Upper lobe of right lung (tissue), 1 donor: ENCODE measurements around the gene ANAPC5. TPM values are rescaled to one million over a fixed set of nuclear protein-coding genes. Genes with fewer than 3 reads are reported as not detected.

Source experiments
- ATAC-seq: fragments of 200-7000 bp; cut with Tn5 transposase; one replicate; pipeline ENCODE4 v1.9.1; 2020; ENCODE audit warnings: mild to moderate bottlenecking, moderate library complexity
- DNase-seq: peaks from one replicate; pipeline ENCODE4 v3.0.0-alpha.2; 2020
- H3K27ac ChIP-seq: fragments of 200-600 bp; one replicate; pipeline ENCODE4 v1.8.0; 2022
- H3K27me3 ChIP-seq: fragments of 200-600 bp; one replicate; pipeline ENCODE4 v1.8.0; 2022; ENCODE audit warnings: mild to moderate bottlenecking
- H3K36me3 ChIP-seq: fragments of 200-600 bp; one replicate; pipeline ENCODE4 v1.8.0; 2022
- H3K4me1 ChIP-seq: fragments of 200-600 bp; one replicate; pipeline ENCODE4 v1.8.0; 2022
- H3K4me3 ChIP-seq: fragments of 200-600 bp; one replicate; pipeline ENCODE4 v1.8.0; 2022; ENCODE audit warnings: mild to moderate bottlenecking
- H3K9me3 ChIP-seq: fragments of 200-600 bp; one replicate; pipeline ENCODE4 v1.8.0; 2022
- CTCF ChIP-seq: fragments of 200-600 bp; IDR thresholded peaks from one replicate; pipeline ENCODE4 v1.8.0; 2022; ENCODE audit warnings: antibody characterized with exemption
- intact Hi-C: fragments of 100-400 bp; cut with DNase I; formaldehyde crosslinking; loops from one replicate; pipeline ENCODE4 v1.11.0; 2022
- total RNA-seq: library from RNA; stranded (reverse); fragmentation: NEBNext Ultra II Directional; extraction: Animal tissue kit (Norgen Biotek cat#: 25700); gene quantifications from one replicate; pipeline ENCODE4 v1.2.1, GENCODE V29; 2021
- donor health status: DM: no; HTN: yes; CAD: no; lungs with severe emphysema.

ANAPC5 gene
- total RNA-seq, 1 donor from 2014 or later, result 83.8 TPM

- DNase-seq (no peak), ATAC-seq (no peak)
- Histone ChIP-seq H3K27me3 (no peaks in the 10 kb centered on the region), H3K9me3 (no peaks in the 10 kb centered on the region), H3K36me3 (no peaks in the 10 kb centered on the region), H3K27ac (no peak overlapping the region), H3K4me3 (no peak overlapping the region), H3K4me1 (no peaks in the 10 kb centered on the region)
- TF ChIP-seq CTCF, result no peak
- intact Hi-C loops, result no loop called here
These were observed 21.5 kb upstream of the ANAPC5 start for GRCh38 chr12:121373755-121374154.

- H3K27me3 ChIP-seq, result no peaks in the 10 kb centered on the region
- H3K4me1 ChIP-seq, result no peaks in the 10 kb centered on the region
- no peak for DNase-seq
- intact Hi-C loops, result no loop called here
- H3K27ac ChIP-seq, result no peak overlapping the region
- H3K4me3 ChIP-seq, result no peak overlapping the region
- H3K36me3 ChIP-seq, result no peaks in the 10 kb centered on the region
- no peak for TF ChIP-seq CTCF
- ATAC-seq, result no peak
- H3K9me3 ChIP-seq, result no peaks in the 10 kb centered on the region
These were observed 19.2 kb upstream of the ANAPC5 start for GRCh38 chr12:121371404-121371803.

- H3K36me3 ChIP-seq, result no peaks in the 10 kb centered on the region
- H3K4me3 ChIP-seq, result no peak overlapping the region
- H3K9me3 ChIP-seq, result no peaks in the 10 kb centered on the region
- ATAC-seq (no peak), DNase-seq (no peak)
- no peak for TF ChIP-seq CTCF
- no peaks in the 10 kb centered on the region for H3K27me3 ChIP-seq
- H3K27ac ChIP-seq, result no peak overlapping the region
- intact Hi-C loops, result no loop called here
- H3K4me1 ChIP-seq, result no peaks in the 10 kb centered on the region
These were observed 13.8 kb upstream of the ANAPC5 start for GRCh38 chr12:121366063-121366459.

- no peak for TF ChIP-seq CTCF
- Histone ChIP-seq H3K4me3 (no peak overlapping the region), H3K36me3 (no peaks in the 10 kb centered on the region), H3K4me1 (no peaks in the 10 kb centered on the region), H3K27me3 (no peaks in the 10 kb centered on the region), H3K27ac (no peak overlapping the region), H3K9me3 (no peaks in the 10 kb centered on the region)
- intact Hi-C loops, result no loop called here
- DNase-seq (no peak), ATAC-seq (no peak)
These were observed 13.3 kb upstream of the ANAPC5 start for GRCh38 chr12:121365416-121366062.

GRCh38 chr12:121364683-121365121 is 12.5 kb upstream of the ANAPC5 start:
- Histone ChIP-seq H3K9me3 (no peaks in the 10 kb centered on the region), H3K27me3 (no peaks in the 10 kb centered on the region), H3K27ac (no peak overlapping the region), H3K4me1 (no peaks in the 10 kb centered on the region), H3K36me3 (no peaks in the 10 kb centered on the region), H3K4me3 (no peak overlapping the region)
- ATAC-seq (no peak), DNase-seq (no peak)
- no peak for TF ChIP-seq CTCF
- intact Hi-C loops, result no loop called here

GRCh38 chr12:121358073-121358472 is 5.9 kb upstream of the ANAPC5 start:
- no peak overlapping the region for H3K27ac ChIP-seq

More at GRCh38 chr12:121358073-121358472, 5.9 kb upstream of the ANAPC5 start:
- TF ChIP-seq CTCF, result no peak
- Histone ChIP-seq H3K9me3 (no peaks in the 10 kb centered on the region), H3K4me1 (peaks cover 3% of the 10 kb centered on the region), H3K27me3 (no peaks in the 10 kb centered on the region), H3K36me3 (no peaks in the 10 kb centered on the region), H3K4me3 (no peak overlapping the region)
- DNase-seq (no peak), ATAC-seq (no peak)
- intact Hi-C loops, result no loop called here
